HG03565 (cell line): ENCODE measurements around the gene SDC4.

Experiments used
- ATAC-seq: cut with Tn5 transposase; IDR thresholded peaks from one replicate; pipeline ENCODE4 v1.9.1; 2021; ENCODE audit warnings: mild to moderate bottlenecking, moderate library complexity; ENCODE audit not compliant: unreplicated experiment

SDC4 gene

GRCh38 chr20:45344168-45344860, 3.9 kb downstream of the SDC4 start:
- ATAC-seq = no peak

DNA sequence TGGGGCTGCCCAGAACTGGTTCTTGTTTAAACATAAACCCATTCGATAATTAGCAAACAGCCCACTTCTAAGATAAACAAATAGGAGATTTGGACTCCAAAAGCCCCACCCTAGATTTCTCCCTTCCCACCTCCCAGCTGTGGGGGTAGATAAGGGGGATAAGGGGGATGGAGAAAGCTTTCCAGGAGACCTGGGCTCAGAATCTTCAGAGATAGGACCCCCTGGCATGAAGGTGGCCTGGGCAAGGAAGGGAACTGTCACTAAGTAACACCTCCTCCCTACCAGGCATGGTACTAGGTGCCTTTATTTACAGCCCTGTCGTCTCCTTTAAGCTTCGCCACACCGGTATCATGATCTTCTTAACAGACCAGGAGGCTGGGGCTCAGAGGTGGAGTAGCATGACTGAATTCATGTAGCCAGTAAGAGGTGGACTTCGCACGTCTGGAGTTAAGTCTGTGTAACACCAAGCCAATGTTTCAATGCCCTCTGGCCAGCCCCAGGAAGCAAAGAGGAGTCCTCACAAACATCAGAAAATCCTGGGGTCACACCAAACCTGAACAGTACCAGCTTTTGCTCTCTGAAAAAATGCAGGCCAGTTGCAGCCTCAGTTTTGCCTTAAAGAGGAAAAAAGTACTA, 4.6 kb downstream of the SDC4 start:
- ATAC-seq = no peak

GRCh38 chr20:45342855-45343531, 5.2 kb downstream of the SDC4 start:
- no peak for ATAC-seq

DNA sequence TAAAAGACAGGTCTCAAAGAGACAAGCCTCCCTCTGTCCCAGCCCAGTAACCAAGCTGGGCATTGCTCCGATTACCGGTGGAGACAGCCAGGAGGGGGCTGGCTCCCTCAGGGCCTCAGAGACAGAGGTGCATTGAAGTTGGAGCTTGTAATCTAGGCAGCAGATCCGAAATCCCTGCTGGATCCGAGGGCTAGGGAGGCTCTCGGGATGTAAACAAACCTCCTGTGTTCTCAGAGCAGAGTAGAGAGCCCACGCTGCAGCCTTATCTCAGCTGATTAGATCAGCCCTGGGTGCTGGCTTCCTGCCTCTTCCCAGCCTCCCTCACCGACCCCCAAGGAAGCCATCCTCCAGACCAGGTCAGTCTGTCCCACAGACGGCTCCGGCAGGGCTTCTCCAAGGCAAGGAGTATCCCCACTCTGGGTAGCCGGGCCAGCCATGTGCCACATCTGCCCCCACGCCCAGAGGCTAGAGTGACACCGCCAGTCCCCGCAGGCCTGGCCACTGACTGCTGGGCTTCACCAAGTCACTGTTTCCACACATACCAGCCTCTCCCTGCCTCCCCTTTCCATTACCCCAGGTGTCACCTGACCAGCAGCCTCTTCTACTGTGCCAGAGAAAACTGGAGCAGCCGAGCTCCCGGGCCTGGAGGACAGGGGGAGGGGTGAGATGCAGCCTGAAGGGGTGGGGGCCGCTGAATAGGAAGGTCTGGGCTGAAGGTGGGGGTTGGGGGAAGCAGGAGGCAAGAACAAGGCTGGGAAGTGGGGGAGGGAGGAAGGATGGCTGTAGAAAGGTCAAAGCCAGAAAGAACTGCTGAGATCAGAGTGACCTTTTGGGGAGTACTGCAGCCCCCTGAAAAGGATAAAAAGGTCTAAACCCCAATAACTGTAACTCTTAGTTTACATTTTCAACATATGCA, 6.0 kb downstream of the SDC4 start:
- ATAC-seq = no peak

DNA sequence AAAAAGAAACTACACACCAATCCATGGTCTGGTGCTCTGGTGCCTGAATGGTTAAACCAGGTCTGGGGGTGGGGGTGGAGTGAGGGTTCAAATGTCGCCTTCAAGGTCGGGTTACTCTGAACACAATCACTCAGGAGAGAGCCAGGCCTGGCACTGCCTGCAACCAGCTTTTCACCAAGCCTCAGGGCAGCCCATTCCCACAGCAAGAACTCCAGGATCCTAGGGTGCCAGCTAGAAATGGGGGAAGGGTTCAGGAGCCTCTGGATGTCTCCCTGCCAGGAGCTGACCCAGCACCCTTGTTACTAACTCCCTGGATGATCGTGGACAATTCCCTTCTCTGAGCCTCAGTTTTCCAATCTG, 6.7 kb downstream of the SDC4 start:
- ATAC-seq = no peak

- no peak for ATAC-seq
Observed at GRCh38 chr20:45340951-45341350, 7.3 kb downstream of the SDC4 start.

GRCh38 chr20:45340236-45340847, 7.9 kb downstream of the SDC4 start:
- no peak for ATAC-seq

DNA sequence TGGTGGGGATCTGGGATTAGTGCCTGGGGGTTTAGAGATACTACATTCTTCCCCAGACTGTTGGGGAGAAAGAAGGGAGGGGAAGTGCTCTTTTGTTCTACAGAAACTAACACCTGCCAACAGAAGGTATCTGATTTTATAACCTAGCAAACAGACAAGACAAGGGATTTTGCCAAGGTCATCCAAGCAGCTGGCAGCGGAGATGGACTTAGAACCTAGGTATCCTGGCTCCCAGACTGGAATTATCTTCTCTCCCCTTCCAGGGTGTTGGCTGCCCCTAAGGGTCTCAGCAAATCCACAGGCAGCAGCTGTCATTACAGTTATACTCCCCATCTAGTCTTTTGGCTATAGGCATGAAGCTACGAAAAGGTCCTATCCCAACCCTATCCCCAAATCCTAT, 8.4 kb downstream of the SDC4 start:
- no peak for ATAC-seq

DNA sequence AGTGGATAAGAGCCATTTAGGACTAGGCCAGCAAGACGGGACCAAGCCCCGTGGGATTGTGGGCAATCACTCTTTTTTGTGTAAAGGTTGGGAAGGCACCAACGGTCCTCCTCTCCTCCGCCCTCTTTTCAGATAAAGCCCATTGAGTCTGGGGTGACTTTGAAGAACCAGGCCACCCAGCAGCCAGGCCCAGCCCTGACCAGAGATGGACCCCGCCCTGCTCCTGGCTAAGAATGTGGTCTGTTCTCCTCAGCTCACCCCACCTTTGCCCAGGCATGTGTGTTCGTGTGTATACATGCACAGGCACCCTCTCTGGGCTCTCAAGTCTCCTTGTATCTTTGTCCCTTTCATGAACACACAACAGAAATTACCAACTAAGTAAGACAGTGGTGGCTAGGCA, 9.1 kb downstream of the SDC4 start:
- no peak for ATAC-seq

GRCh38 chr20:45338121-45339030, 9.8 kb downstream of the SDC4 start:
- no peak for ATAC-seq

DNA sequence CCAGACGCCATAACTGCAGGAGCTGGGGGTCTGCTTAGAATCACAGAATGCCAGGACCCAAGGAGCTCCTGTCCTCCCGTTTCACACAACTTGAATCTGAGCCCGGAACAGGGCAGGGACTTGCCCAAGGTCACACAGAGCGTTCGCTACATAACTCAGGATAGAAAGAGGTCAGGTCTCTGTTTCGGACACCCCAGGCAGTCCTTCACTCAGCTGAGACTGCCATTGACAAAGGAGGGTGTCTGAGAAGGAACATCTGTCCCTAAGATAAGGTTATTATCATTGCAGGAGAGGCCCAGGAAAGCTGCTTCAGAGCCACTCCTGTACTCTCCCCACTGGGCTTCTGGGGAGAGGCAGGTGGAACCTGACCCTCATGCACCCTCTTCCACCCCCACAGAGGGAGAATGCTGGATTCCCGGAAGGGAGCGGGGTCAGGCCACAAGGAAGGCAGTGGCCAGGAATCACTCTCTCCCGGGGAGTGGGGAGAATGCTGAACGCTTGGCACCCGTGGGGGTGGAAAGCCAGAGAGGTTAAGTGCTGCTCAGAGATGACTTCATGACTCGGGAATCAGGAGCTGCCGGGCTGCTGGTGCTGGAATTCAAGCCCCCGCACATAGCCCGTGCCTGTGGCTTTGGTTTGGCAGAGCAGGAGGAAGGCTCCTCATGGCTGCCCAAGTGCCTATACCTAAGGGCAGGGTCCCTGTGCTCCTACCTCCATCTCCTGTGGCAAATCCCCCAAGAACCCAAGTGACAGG, 10.7 kb downstream of the SDC4 start:
- no peak for ATAC-seq

DNA sequence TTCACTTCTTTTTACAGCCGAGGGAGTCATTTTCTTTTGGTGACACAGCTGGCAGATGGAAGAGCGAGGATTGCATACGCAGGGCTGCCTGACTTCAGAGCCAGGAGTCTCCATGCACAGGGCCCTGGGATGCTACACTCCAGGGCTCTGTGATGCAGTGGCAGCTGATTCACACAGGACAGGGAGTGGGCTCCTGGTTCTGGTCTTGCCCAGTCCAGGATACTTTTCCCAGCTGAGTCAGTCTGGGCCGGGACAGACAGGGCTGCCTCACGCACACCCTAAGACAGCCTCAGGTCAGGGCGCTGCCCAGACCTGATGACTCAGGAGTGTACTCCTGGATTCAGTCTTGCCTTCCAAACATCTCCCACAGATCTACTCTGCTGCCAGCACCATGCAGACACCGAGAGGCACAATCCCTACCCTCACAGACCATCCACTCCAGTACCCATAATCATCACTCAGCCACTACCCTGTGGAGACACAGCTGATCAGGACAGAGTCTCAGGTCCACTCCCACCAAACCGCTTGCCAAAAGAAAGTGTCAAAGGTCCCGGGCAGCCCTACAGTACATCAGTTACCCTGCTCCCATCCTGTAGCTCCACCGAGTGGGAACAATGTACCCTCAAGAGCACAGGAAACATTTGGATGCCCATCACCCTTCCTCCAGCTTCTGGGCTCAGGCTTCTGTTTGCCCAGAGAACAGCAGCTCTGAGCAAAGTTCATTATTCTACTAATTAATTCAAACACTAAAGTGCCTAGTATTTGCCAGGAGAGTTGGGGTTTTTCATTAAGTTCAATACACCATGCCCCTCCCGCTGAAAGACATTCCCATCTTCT, 11.5 kb downstream of the SDC4 start:
- ATAC-seq = no peak

GRCh38 chr20:45330476-45330875, 17.7 kb downstream of the SDC4 start:
- ATAC-seq = no peak

DNA sequence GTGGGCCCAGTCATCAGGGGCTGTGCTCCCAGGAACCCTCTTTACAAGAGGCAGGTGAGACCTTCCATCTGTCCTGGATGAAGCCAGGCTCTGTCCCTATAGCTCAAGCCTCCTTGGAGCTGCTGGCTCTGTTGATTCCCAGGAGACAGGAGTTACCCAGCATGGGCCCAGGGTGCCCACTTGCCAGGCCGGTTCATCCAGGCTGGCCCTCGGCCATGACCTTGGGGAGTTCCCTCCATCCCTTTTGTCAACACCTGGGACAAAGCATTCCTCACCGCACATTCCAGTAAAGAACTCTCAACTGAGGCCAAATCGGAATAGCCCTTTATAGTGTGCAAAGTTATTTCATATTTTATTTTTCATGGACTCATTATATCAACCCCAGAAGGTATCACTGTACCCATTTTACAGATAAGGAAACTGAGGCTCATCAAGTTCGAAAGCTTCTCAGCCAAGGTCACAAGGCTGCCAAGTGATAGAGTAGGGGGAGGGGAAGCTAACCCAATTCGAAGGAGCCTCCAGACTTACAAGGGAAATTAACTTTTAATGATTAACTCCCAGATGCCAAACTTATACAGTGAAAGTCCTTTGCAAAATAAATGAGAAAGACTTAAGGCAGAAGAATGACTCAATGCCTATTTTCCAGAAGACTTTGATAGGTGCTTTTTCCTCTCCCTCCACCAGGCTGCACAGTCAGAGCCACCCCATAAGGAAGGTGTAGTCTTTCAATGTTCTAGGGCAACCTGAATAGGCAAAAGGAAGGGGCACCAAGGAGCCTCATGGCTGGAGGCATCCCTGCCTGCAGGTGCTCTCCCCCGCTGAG, 18.5 kb downstream of the SDC4 start:
- no peak for ATAC-seq

GRCh38 chr20:45328451-45328850, 19.8 kb downstream of the SDC4 start:
- no peak for ATAC-seq

- ATAC-seq = no peak
Observed at GRCh38 chr20:45325371-45325770, 22.9 kb downstream of the SDC4 start.

GRCh38 chr20:45323731-45324130, 24.5 kb downstream of the SDC4 start:
- ATAC-seq = no peak
